Subcutaneous adipose tissue (tissue), 4 donors: Measurements from ENCODE around the gene OTUB2. TPM values are rescaled to one million over a fixed set of nuclear protein-coding genes. Genes with fewer than 3 reads are reported as not detected.

Experiments used
- CTCF ChIP-seq: fragments of 450-650 bp; IDR thresholded peaks from one replicate; pipeline ENCODE4 v1.5.1; 2016; ENCODE audit warnings: low read depth, mild to moderate bottlenecking, control low read depth, antibody characterized with exemption, moderate library complexity
- total RNA-seq, 4 donors: library from RNA; depleted of rRNA; stranded (reverse); fragments of >200 nt; gene quantifications; one replicate each; pipeline ENCODE4 v1.1.0, GENCODE V29; 2016

Gene OTUB2
- total RNA-seq, 4 donors from 2014 or later, result 0.22 to 3.9 (median 0.43) TPM

- no peak for TF ChIP-seq CTCF
Observed at GRCh38 chr14:94051115-94051514, 25.0 kb downstream of the OTUB2 start.

- no peak for TF ChIP-seq CTCF
Observed at GRCh38 chr14:94051779-94052178, 25.6 kb downstream of the OTUB2 start.

- no peak for TF ChIP-seq CTCF
Observed at GRCh38 chr14:94052199-94052598, 26.1 kb downstream of the OTUB2 start.

GRCh38 chr14:94052662-94053061 is 26.5 kb downstream of the OTUB2 start:
- TF ChIP-seq CTCF, result no peak

GRCh38 chr14:94054401-94054800 is 28.3 kb downstream of the OTUB2 start:
- TF ChIP-seq CTCF, result no peak

- TF ChIP-seq CTCF, result no peak
Observed at GRCh38 chr14:94054936-94055335, 28.8 kb downstream of the OTUB2 start.

GRCh38 chr14:94056579-94057308 is 30.6 kb downstream of the OTUB2 start:
- TF ChIP-seq CTCF, result no peak
